Neuronal stem cell (in vitro differentiated cells): ENCODE data around the gene EDC3.

ENCODE experiments used
- DNase-seq: peaks from one replicate; pipeline ENCODE4 v3.0.0-alpha.2; 2013; ENCODE audit warnings: low spot score
- H2AFZ ChIP-seq: one replicate; pipeline ENCODE4 v1.6.1; 2013; ENCODE audit warnings: mild to moderate bottlenecking, low read length, inconsistent platforms
- H2AK5ac ChIP-seq: 2 replicates; pipeline ENCODE4 v1.6.1; 2013; ENCODE audit warnings: low read depth, mild to moderate bottlenecking, inconsistent platforms, low read length, moderate library complexity, mixed read lengths
- H2BK120ac ChIP-seq: 2 replicates; pipeline ENCODE4 v1.6.1; 2013; ENCODE audit warnings: low read depth, mild to moderate bottlenecking, inconsistent platforms, low read length, moderate library complexity, mixed read lengths
- H2BK12ac ChIP-seq: one replicate; pipeline ENCODE4 v1.6.1; 2013; ENCODE audit warnings: low read length, inconsistent platforms
- H2BK15ac ChIP-seq: 2 replicates; pipeline ENCODE4 v1.6.1; 2013; ENCODE audit warnings: mild to moderate bottlenecking, low read length, inconsistent platforms, mixed read lengths
- H2BK5ac ChIP-seq: one replicate; pipeline ENCODE4 v1.6.1; 2013; ENCODE audit warnings: inconsistent platforms, mild to moderate bottlenecking, low read length, moderate library complexity
- H3K14ac ChIP-seq: one replicate; pipeline ENCODE4 v1.6.1; 2013; ENCODE audit warnings: low read length, inconsistent platforms
- H3K18ac ChIP-seq: 2 replicates; pipeline ENCODE4 v1.6.1; 2013; ENCODE audit warnings: low read length, inconsistent platforms
- H3K23ac ChIP-seq: 2 replicates; pipeline ENCODE4 v1.6.1; 2013; ENCODE audit warnings: low read depth, mild to moderate bottlenecking, mixed read lengths, low read length, inconsistent platforms; ENCODE audit not compliant: poor library complexity
- H3K27ac ChIP-seq: replicated peaks from 3 replicates; pipeline ENCODE4 v1.5.1; 2013; ENCODE audit warnings: low read length, inconsistent platforms
- H3K27me3 ChIP-seq, 3 experiments: 2 replicates each; pipeline ENCODE4 v1.6.1; 2013; ENCODE audit warnings: low read length in 3 of 3, mild to moderate bottlenecking in 2 of 3, inconsistent platforms in 1 of 3, low read depth in 1 of 3, mixed read lengths in 1 of 3, moderate library complexity in 1 of 3; ENCODE audit not compliant: control insufficient read depth in 3 of 3, insufficient read depth in 3 of 3
- H3K36me3 ChIP-seq, 2 donors: replicated peaks in 1 of 2; 2 replicates each; pipeline ENCODE4 v1.6.1; 2013; ENCODE audit warnings: low read length in 2 of 2; ENCODE audit not compliant: control insufficient read depth in 2 of 2, insufficient read depth in 2 of 2
- H3K4ac ChIP-seq: 2 replicates; pipeline ENCODE4 v1.6.1; 2013; ENCODE audit warnings: inconsistent platforms, mild to moderate bottlenecking, low read length, moderate library complexity
- H3K4me1 ChIP-seq, 2 donors: 1 replicate in 1 of 2; 2 replicates in 1 of 2; pipeline ENCODE4 v1.6.1; 2013; ENCODE audit warnings: low read length in 2 of 2, low read depth in 1 of 2; ENCODE audit not compliant: control insufficient read depth in 2 of 2, insufficient read depth in 1 of 2
- H3K4me2 ChIP-seq: one replicate; pipeline ENCODE4 v1.6.1; 2013; ENCODE audit warnings: mild to moderate bottlenecking, low read length, inconsistent platforms; ENCODE audit not compliant: insufficient read depth, poor library complexity, severe bottlenecking
- H3K4me3 ChIP-seq, 2 donors: 2 replicates each; pipeline ENCODE4 v1.5.1; 2013; ENCODE audit warnings: low read length in 2 of 2, mild to moderate bottlenecking in 2 of 2, inconsistent platforms in 1 of 2, moderate library complexity in 1 of 2
- H3K79me1 ChIP-seq: one replicate; pipeline ENCODE4 v1.6.1; 2013; ENCODE audit warnings: low read depth, mild to moderate bottlenecking, inconsistent platforms, low read length, moderate library complexity
- H3K9ac ChIP-seq: one replicate; pipeline ENCODE4 v1.6.1; 2013; ENCODE audit warnings: mild to moderate bottlenecking, low read depth, low read length, inconsistent platforms; ENCODE audit not compliant: poor library complexity
- H3K9me3 ChIP-seq, 2 donors: replicated peaks in 1 of 2; 2 replicates each; pipeline versions ENCODE3 to v1.6.1; 2013; ENCODE audit warnings: low read length in 2 of 2, mild to moderate bottlenecking in 2 of 2, inconsistent platforms in 1 of 2, low read depth in 1 of 2, mixed read lengths in 1 of 2, moderate library complexity in 1 of 2; ENCODE audit not compliant: control insufficient read depth in 2 of 2, insufficient read depth in 1 of 2
- H4K8ac ChIP-seq: one replicate; pipeline ENCODE4 v1.6.1; 2013; ENCODE audit warnings: low read depth, mild to moderate bottlenecking, inconsistent platforms, low read length, moderate library complexity
- H4K91ac ChIP-seq: one replicate; pipeline ENCODE4 v1.6.1; 2013; ENCODE audit warnings: low read length, low read depth, mild to moderate bottlenecking, inconsistent platforms; ENCODE audit not compliant: poor library complexity
- whole genome bisulfite sequencing, 2 donors: extraction: QIAGEN DNeasy Blood & Tissue Kit; methylation state at CpG; one replicate each; pipeline ENCODE4 v1.1.7; 2013; ENCODE audit warnings: missing lambda C conversion rate in 2 of 2, mixed read lengths in 1 of 2; ENCODE audit not compliant: insufficient read length in 2 of 2, insufficient replicate concordance in 1 of 2; ENCODE audit errors: extremely low coverage in 2 of 2; 5-methylcytosine and 5-hydroxymethylcytosine counted together

Gene EDC3

DNA sequence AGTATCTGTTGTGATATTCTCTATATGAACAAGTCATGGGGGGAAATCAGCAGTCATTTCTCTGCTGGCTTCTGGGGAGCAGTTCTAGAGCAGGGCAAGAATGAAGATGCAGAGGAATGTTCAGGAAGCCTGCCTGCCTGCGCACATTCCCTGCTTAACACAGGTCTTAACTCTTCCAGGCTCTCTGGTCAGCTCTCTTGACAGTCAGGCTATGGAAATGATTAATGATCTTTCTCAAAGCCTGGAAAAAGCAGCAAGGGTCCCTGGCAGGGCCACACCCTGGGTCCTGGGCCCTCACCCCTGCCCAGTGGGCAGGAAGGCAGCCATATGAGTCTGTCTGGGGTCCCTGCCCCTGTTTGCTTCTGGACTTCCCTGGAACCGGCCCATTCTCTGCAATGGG, 111.6 kb downstream of the EDC3 start:
- H3K9me3 ChIP-seq = no peaks in the 10 kb centered on the region
- peaks cover 4% of the 10 kb centered on the region for H3K79me1 ChIP-seq
- no peak overlapping the region for H2AFZ ChIP-seq
- peaks cover 5 to 26% of the 10 kb centered on the region in 2 donors for H3K4me1 ChIP-seq
- no peak overlapping the region for H3K4me3 ChIP-seq
- H2BK5ac ChIP-seq = no peak overlapping the region
- no peak overlapping the region for H3K27ac ChIP-seq
- H4K8ac ChIP-seq = no peak overlapping the region
- no peak overlapping the region for H2AK5ac ChIP-seq
- peak overlapping the region; percentile 59 for H3K18ac ChIP-seq
- no peak overlapping the region for H3K4me2 ChIP-seq
- no peak overlapping the region for H2BK15ac ChIP-seq
- H3K4ac ChIP-seq = no peak overlapping the region
- no CpG with 5 or more reads among the region's 2 CpGs for WGBS, 2 donors
- H3K36me3 ChIP-seq = peaks cover 18 to 94% of the 10 kb centered on the region in 2 donors
- no peak overlapping the region for H4K91ac ChIP-seq
- no peak overlapping the region for H3K14ac ChIP-seq
- H2BK120ac ChIP-seq = no peak overlapping the region
- DNase-seq = no peak
- no peak overlapping the region for H2BK12ac ChIP-seq
- H3K9ac ChIP-seq = no peak overlapping the region
- no peak overlapping the region for H3K23ac ChIP-seq
- no peaks in the 10 kb centered on the region for H3K27me3 ChIP-seq
